Panc1 (cell line): ENCODE results near the gene MRPL40. TPM values are rescaled to one million over a fixed set of nuclear protein-coding genes. Genes with fewer than 3 reads are reported as not detected.

Experiments used
- ATAC-seq: fragments of 200-7000 bp; cut with Tn5 transposase; 2 replicates; pipeline ENCODE4 v1.9.1; 2020; ENCODE audit warnings: mild to moderate bottlenecking, moderate library complexity
- BruUV-seq: library from RNA; stranded (reverse); fragments of 400-500 nt; replicated peaks from 2 replicates; lab custom pipeline; 2021; lab: Mats Ljungman, UMichigan
- CTCF ChIA-PET: fragments of 300-600 bp; sonication (Branson Sonifier 250); formaldehyde crosslinking; loops from one replicate; lab custom pipeline; 2022; ENCODE audit warnings: antibody characterized with exemption; lab: Charles Lee
- POLR2A ChIA-PET: fragments of 300-600 bp; sonication (Branson Sonifier 250); formaldehyde crosslinking; loops from one replicate; lab custom pipeline; 2022; ENCODE audit warnings: antibody characterized with exemption; lab: Charles Lee
- DNase-seq: peaks from one replicate; pipeline ENCODE4 v3.0.0-alpha.2; 2010; ENCODE audit warnings: low read depth, low spot score
- H3K27ac ChIP-seq: 2 replicates; pipeline ENCODE4 v1.5.1; 2011; ENCODE audit warnings: mild to moderate bottlenecking, low read length, inconsistent platforms
- H3K27me3 ChIP-seq: fragments of 200-500 bp; sonication (Bioruptor generic); 2 replicates; pipeline ENCODE4 v1.6.0; 2014; ENCODE audit warnings: low read length, inconsistent platforms; ENCODE audit not compliant: control insufficient read depth, insufficient read depth
- H3K36me3 ChIP-seq: fragments of 200-500 bp; sonication (Bioruptor generic); 2 replicates; pipeline ENCODE4 v1.5.1; 2014; ENCODE audit warnings: inconsistent platforms, mild to moderate bottlenecking, low read length, moderate library complexity; ENCODE audit not compliant: control insufficient read depth, insufficient read depth
- H3K4me1 ChIP-seq: 2 replicates; pipeline ENCODE4 v1.5.1; 2011; ENCODE audit warnings: inconsistent platforms, mild to moderate bottlenecking, low read length, moderate library complexity; ENCODE audit not compliant: control insufficient read depth, insufficient read depth
- H3K4me3 ChIP-seq, 2 experiments: 2 replicates each; pipeline ENCODE4 v1.5.1; 2011 to 2012; ENCODE audit warnings: low read depth in 2 of 2, low read length in 2 of 2, mild to moderate bottlenecking in 2 of 2, inconsistent platforms in 1 of 2, moderate library complexity in 1 of 2
- H3K9me3 ChIP-seq: fragments of 200-500 bp; sonication (Bioruptor generic); 2 replicates; pipeline ENCODE4 v1.5.1; 2014; ENCODE audit warnings: low read depth, mild to moderate bottlenecking, inconsistent platforms, low read length, moderate library complexity; ENCODE audit not compliant: control insufficient read depth, insufficient read depth
- POLR2AphosphoS5 ChIP-seq: IDR thresholded peaks from 2 replicates; pipeline ENCODE4 v1.6.1; 2012; ENCODE audit warnings: mild to moderate bottlenecking, low read depth, low read length, moderate library complexity
- SIN3A ChIP-seq: IDR thresholded peaks from 2 replicates; pipeline ENCODE4 v1.6.1; 2012; ENCODE audit warnings: low read depth, mild to moderate bottlenecking, low read length, moderate library complexity, borderline replicate concordance; ENCODE audit not compliant: insufficient read depth
- TCF7L2 ChIP-seq: IDR thresholded peaks from 2 replicates; pipeline ENCODE4 v1.6.1; 2011; ENCODE audit warnings: mild to moderate bottlenecking, low read depth, low read length, inconsistent platforms
- in situ Hi-C: cut with HindIII; loops from 2 replicates; pipeline ENCODE4 v1.10.0; 2016; ENCODE audit warnings: low sequenced_read_pairs, low pct_unique_long_range_greater_than_20kb
- intact Hi-C: fragments of 100-400 bp; cut with micrococcal nuclease; formaldehyde crosslinking; loops from one replicate; pipeline ENCODE4 v1.10.0; 2022; ENCODE audit not compliant: unreplicated experiment
- total RNA-seq: library from RNA; stranded (reverse); gene quantifications from one replicate; pipeline ENCODE4 v1.2.1, GENCODE V29; 2021; ENCODE audit not compliant: unreplicated experiment
- TF ChIP-seq, protein P1 (sequence below): fragments of 450-650 bp; IDR thresholded peaks from 2 replicates; pipeline ENCODE4 v1.5.1; 2017; ENCODE audit warnings: mild to moderate bottlenecking
- TF ChIP-seq, protein P2 (sequence below), 2 experiments: IDR thresholded peaks; 2 replicates each; pipeline ENCODE4 v1.6.1; 2011 to 2012; ENCODE audit warnings: low read depth in 2 of 2, control low read depth in 1 of 2, low read length in 1 of 2, mild to moderate bottlenecking in 1 of 2, moderate library complexity in 1 of 2; ENCODE audit not compliant: insufficient read depth in 1 of 2

Gene MRPL40
- total RNA-seq, 1 experiment from 2014 or later, result 36.3 TPM

DNA sequence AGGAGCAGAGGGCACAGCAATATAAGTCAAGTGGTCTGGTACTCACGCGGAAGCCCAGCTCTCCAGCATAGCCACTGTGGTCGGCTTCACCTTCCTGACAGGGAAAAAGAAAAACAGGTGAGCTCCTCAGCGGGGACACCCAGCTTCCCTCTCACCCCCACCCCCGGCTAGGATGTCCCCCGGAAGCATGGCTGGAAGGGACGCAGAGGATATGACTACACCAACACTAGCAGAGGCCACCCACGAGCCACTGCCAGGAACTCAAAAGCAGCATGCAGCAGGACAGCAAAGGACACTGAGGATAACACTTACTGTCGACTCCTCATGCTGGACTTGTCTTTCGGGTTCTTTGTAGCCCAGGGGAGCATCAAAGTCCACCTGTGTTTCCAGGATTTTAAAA, 24.2 kb downstream of the MRPL40 start:
- ATAC-seq, result no peak
- ChIA-PET POLR2A (no interaction called here), CTCF (no interaction called here)
- in situ Hi-C loops (no loop called here), intact Hi-C loops (no loop called here)
- no peak for DNase-seq
- Histone ChIP-seq H3K27ac (no peak overlapping the region), H3K36me3 (peaks cover 4% of the 10 kb centered on the region; the same call in 1 of the 2 replicates), H3K9me3 (no peaks in the 10 kb centered on the region), H3K27me3 (no peaks in the 10 kb centered on the region), H3K4me1 (no peaks in the 10 kb centered on the region), H3K4me3 (no peak overlapping the region)
- TF ChIP-seq POLR2AphosphoS5 (no peak), SIN3A (no peak)
- BruUV-seq, result no TSS peak

DNA sequence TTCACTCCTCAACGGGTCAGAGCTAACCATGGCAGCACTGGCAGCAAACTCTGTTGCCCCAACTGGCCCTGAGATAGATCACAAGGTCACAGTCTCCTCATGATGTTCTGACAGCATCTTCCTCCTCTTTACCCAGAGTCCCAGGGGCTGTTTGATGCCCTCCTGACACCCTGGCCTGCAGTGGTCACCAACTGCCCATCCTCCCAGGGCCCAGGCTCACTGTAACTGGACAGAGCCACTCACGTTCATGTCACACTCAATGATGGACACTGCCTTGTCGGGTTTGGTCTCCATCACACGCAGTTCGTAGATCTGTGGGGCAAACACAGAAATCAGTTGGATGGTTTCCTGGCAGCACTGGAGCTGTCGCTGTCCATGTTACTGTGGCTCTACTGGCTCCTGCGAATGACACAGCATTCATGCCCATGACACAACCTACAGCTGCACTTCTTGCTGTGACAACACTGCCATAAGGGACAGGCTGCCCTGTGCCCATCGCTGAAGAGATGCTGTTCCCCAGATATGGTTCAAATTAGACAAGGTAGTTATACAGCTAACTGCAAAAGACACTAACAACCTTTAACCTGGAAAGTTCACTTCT, 25.6 kb downstream of the MRPL40 start:
- Histone ChIP-seq H3K4me3 (no peak overlapping the region), H3K36me3 (peaks cover 9% of the 10 kb centered on the region; the same call in 1 of the 2 replicates), H3K9me3 (no peaks in the 10 kb centered on the region), H3K27me3 (no peaks in the 10 kb centered on the region), H3K4me1 (no peaks in the 10 kb centered on the region), H3K27ac (no peak overlapping the region)
- no TSS peak for BruUV-seq
- DNase-seq (no peak), ATAC-seq (no peak)
- POLR2A ChIA-PET, result no interaction called here
- TF ChIP-seq, protein P1, sequence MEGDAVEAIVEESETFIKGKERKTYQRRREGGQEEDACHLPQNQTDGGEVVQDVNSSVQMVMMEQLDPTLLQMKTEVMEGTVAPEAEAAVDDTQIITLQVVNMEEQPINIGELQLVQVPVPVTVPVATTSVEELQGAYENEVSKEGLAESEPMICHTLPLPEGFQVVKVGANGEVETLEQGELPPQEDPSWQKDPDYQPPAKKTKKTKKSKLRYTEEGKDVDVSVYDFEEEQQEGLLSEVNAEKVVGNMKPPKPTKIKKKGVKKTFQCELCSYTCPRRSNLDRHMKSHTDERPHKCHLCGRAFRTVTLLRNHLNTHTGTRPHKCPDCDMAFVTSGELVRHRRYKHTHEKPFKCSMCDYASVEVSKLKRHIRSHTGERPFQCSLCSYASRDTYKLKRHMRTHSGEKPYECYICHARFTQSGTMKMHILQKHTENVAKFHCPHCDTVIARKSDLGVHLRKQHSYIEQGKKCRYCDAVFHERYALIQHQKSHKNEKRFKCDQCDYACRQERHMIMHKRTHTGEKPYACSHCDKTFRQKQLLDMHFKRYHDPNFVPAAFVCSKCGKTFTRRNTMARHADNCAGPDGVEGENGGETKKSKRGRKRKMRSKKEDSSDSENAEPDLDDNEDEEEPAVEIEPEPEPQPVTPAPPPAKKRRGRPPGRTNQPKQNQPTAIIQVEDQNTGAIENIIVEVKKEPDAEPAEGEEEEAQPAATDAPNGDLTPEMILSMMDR, result no peak
- TF ChIP-seq, protein P2, sequence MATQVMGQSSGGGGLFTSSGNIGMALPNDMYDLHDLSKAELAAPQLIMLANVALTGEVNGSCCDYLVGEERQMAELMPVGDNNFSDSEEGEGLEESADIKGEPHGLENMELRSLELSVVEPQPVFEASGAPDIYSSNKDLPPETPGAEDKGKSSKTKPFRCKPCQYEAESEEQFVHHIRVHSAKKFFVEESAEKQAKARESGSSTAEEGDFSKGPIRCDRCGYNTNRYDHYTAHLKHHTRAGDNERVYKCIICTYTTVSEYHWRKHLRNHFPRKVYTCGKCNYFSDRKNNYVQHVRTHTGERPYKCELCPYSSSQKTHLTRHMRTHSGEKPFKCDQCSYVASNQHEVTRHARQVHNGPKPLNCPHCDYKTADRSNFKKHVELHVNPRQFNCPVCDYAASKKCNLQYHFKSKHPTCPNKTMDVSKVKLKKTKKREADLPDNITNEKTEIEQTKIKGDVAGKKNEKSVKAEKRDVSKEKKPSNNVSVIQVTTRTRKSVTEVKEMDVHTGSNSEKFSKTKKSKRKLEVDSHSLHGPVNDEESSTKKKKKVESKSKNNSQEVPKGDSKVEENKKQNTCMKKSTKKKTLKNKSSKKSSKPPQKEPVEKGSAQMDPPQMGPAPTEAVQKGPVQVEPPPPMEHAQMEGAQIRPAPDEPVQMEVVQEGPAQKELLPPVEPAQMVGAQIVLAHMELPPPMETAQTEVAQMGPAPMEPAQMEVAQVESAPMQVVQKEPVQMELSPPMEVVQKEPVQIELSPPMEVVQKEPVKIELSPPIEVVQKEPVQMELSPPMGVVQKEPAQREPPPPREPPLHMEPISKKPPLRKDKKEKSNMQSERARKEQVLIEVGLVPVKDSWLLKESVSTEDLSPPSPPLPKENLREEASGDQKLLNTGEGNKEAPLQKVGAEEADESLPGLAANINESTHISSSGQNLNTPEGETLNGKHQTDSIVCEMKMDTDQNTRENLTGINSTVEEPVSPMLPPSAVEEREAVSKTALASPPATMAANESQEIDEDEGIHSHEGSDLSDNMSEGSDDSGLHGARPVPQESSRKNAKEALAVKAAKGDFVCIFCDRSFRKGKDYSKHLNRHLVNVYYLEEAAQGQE (IDR thresholded peaks at IDR 0.05; ENCODE audit: insufficient read depth in 1 of 2, low read depth in 2 of 2, low read length in 1 of 2), result no peak
- TF ChIP-seq POLR2AphosphoS5 (no peak), TCF7L2 (no peak), SIN3A (no peak)
- in situ Hi-C loops, result no loop called here
- CTCF ChIA-PET, result interaction anchor here (0.7 kb wide), 1 partner anchor 16 kb away, joined by 3 read pairs; no protein-coding TSS in a partner anchor
- intact Hi-C loops, result no loop called here

DNA sequence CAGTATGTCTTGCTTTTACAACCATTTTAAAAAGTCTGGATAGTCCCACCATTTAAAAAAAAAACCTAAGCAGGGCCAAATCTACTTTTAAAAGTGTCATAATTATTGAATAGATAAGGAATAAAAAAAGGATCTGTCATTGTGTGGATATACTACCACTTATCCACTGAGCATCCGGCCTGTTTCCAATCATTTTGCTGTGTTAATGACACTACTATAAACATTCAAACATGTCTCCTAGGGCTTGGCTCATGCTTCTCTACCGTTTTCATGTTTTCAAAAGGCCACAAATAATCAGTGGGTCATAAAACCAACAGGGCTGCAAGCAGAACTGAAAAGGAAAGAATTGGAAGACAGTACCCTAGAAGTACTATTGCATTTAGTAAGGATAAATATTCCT, 27.7 kb downstream of the MRPL40 start:
- ATAC-seq (no peak), DNase-seq (no peak)
- Histone ChIP-seq H3K36me3 (peaks cover 20% of the 10 kb centered on the region), H3K9me3 (no peaks in the 10 kb centered on the region), H3K27ac (no peak overlapping the region), H3K27me3 (no peaks in the 10 kb centered on the region), H3K4me1 (no peaks in the 10 kb centered on the region), H3K4me3 (no peak overlapping the region)
- in situ Hi-C loops, result no loop called here
- ChIA-PET POLR2A (no interaction called here), CTCF (no interaction called here)
- BruUV-seq, result no TSS peak
- intact Hi-C loops, result no loop called here
- TF ChIP-seq SIN3A (no peak), TCF7L2 (no peak), POLR2AphosphoS5 (no peak)
- TF ChIP-seq, protein P1, result no peak
- TF ChIP-seq, protein P2 (IDR thresholded peaks at IDR 0.05; ENCODE audit: insufficient read depth in 1 of 2, low read depth in 2 of 2, low read length in 1 of 2), result no peak
